HepG2 (cell line): ENCODE measurements around the gene AIF1. TPM values are rescaled to one million over a fixed set of nuclear protein-coding genes. Genes with fewer than 3 reads are reported as not detected.
A peak's percentile ranks its signal among the peaks of the same experiment; 100 is the strongest.

ENCODE experiments used
- FIP1L1 ChIP-seq: fragments of 200-400 bp; formaldehyde crosslinking; IDR thresholded peaks from 2 replicates; pipeline ENCODE4 v1.6.1; 2018; ENCODE audit warnings: low read depth, mild to moderate bottlenecking, low read length, moderate library complexity, borderline replicate concordance; ENCODE audit not compliant: insufficient read depth
- GATAD2A ChIP-seq: IDR thresholded peaks from 2 replicates; pipeline ENCODE4 v1.6.1; 2016
- JARID2 ChIP-seq: sonication (generic); formaldehyde crosslinking; IDR thresholded peaks from 2 replicates; pipeline ENCODE4 v1.8.1; 2023; ENCODE audit warnings: missing genetic modification reagents, inconsistent platforms; ENCODE audit not compliant: insufficient replicate concordance
- MIXL1 ChIP-seq: IDR thresholded peaks from 2 replicates; pipeline ENCODE4 v1.6.1; 2016
- NFE2 ChIP-seq: sonication (generic); formaldehyde crosslinking; IDR thresholded peaks from 2 replicates; pipeline ENCODE4 v1.4.0; 2020; ENCODE audit warnings: missing genetic modification reagents
- RBM22 ChIP-seq: fragments of 200-400 bp; formaldehyde crosslinking; optimal IDR thresholded peaks from 2 replicates; pipeline ENCODE3; 2017; ENCODE audit warnings: mild to moderate bottlenecking, low read length, moderate library complexity
- TBL1XR1 ChIP-seq: fragments of 150-350 bp; IDR thresholded peaks from 2 replicates; pipeline ENCODE4 v1.6.1; 2014; ENCODE audit warnings: borderline replicate concordance, low read length; ENCODE audit not compliant: partially characterized antibody
- ZIK1 ChIP-seq: sonication (generic); formaldehyde crosslinking; IDR thresholded peaks from 2 replicates; pipeline ENCODE4 v1.5.0; 2020; ENCODE audit warnings: mild to moderate bottlenecking, low read depth, missing genetic modification reagents, borderline replicate concordance
- ZNF776 ChIP-seq: sonication (generic); formaldehyde crosslinking; IDR thresholded peaks from 2 replicates; pipeline ENCODE4 v1.4.0; 2020; ENCODE audit warnings: mild to moderate bottlenecking, missing genetic modification reagents
- polyA plus RNA-seq, 8 experiments: library from polyadenylated mRNA; depleted of rRNA in 3 of 8; stranded (reverse) in 7 of 8; unstranded in 1 of 8; fragments of >200 nt; fragmentation: Illumina TruSeq in 4 of 8; extraction: Trizol in 4 of 8; gene quantifications; 2 replicates each; pipeline versions ENCODE4 v1.2.1 to v1.2.3, GENCODE V29; 2011 to 2016; ENCODE audit warnings: low read depth in 4 of 8, missing spikeins in 1 of 8, mixed read lengths in 1 of 8; ENCODE audit not compliant: insufficient read depth in 1 of 8
- total RNA-seq, 5 experiments: library from RNA; depleted of rRNA; stranded (reverse); fragments of >200 nt; fragmentation: Illumina TruSeq; extraction: Trizol; gene quantifications; 2 replicates each; pipeline ENCODE4 v1.2.3, GENCODE V29; 2016; ENCODE audit warnings: low read depth in 1 of 5
- TF ChIP-seq, protein P1 (sequence below): sonication (generic); formaldehyde crosslinking; IDR thresholded peaks from 2 replicates; pipeline ENCODE4 v1.4.0; 2020; ENCODE audit warnings: missing genetic modification reagents
- TF ChIP-seq, protein P2 (sequence below), 2 experiments: sonication (generic) in 1 of 2; formaldehyde crosslinking in 1 of 2; IDR thresholded peaks; 2 replicates each; pipeline versions ENCODE4 v1.6.1 to v1.9.0; 2014 to 2022; ENCODE audit warnings: antibody characterized with exemption in 1 of 2, borderline replicate concordance in 1 of 2, inconsistent platforms in 1 of 2, low read depth in 1 of 2, missing genetic modification reagents in 1 of 2
- TF ChIP-seq, protein P3 (sequence below): IDR thresholded peaks from 2 replicates; pipeline ENCODE4 v1.6.1; 2016; ENCODE audit warnings: mild to moderate bottlenecking
- TF ChIP-seq, protein P4 (sequence below): IDR thresholded peaks from 2 replicates; pipeline ENCODE4 v1.6.1; 2016; ENCODE audit warnings: missing compliant biosample characterization, missing genetic modification reagents, borderline replicate concordance

AIF1 gene
- total and polyA plus RNA-seq, 2 of the 13 experiments (the other 11 are each of a cell fraction or from before 2014, with no cell fraction given), result 1.5 TPM; not detected in 1

DNA sequence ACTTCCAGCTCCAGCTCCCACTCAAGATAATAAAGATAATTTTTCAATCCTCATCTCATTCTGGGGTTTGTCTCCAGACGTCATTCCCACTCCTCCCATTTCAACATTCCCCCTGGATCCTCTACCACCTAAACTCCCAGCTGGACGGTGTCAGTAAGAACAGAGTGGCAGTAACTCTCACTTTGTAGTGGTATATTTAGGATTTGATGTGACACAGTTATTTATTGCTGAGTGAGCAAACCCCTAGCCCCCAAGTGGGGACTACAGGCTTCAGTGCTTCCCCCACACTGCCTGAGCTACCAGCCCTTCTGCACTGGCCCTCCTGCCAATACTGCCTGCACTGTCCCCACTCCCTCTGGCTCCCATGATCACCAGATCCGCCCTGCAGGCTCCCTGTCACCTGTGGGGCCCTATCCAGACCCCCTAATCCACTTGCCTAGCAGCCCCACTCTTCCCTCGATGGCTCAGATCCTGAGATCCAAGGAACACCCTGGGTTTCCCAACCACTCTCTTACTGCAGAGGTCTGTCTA lies 43.2 kb downstream of the AIF1 start (continued):
- TF ChIP-seq, protein P1, sequence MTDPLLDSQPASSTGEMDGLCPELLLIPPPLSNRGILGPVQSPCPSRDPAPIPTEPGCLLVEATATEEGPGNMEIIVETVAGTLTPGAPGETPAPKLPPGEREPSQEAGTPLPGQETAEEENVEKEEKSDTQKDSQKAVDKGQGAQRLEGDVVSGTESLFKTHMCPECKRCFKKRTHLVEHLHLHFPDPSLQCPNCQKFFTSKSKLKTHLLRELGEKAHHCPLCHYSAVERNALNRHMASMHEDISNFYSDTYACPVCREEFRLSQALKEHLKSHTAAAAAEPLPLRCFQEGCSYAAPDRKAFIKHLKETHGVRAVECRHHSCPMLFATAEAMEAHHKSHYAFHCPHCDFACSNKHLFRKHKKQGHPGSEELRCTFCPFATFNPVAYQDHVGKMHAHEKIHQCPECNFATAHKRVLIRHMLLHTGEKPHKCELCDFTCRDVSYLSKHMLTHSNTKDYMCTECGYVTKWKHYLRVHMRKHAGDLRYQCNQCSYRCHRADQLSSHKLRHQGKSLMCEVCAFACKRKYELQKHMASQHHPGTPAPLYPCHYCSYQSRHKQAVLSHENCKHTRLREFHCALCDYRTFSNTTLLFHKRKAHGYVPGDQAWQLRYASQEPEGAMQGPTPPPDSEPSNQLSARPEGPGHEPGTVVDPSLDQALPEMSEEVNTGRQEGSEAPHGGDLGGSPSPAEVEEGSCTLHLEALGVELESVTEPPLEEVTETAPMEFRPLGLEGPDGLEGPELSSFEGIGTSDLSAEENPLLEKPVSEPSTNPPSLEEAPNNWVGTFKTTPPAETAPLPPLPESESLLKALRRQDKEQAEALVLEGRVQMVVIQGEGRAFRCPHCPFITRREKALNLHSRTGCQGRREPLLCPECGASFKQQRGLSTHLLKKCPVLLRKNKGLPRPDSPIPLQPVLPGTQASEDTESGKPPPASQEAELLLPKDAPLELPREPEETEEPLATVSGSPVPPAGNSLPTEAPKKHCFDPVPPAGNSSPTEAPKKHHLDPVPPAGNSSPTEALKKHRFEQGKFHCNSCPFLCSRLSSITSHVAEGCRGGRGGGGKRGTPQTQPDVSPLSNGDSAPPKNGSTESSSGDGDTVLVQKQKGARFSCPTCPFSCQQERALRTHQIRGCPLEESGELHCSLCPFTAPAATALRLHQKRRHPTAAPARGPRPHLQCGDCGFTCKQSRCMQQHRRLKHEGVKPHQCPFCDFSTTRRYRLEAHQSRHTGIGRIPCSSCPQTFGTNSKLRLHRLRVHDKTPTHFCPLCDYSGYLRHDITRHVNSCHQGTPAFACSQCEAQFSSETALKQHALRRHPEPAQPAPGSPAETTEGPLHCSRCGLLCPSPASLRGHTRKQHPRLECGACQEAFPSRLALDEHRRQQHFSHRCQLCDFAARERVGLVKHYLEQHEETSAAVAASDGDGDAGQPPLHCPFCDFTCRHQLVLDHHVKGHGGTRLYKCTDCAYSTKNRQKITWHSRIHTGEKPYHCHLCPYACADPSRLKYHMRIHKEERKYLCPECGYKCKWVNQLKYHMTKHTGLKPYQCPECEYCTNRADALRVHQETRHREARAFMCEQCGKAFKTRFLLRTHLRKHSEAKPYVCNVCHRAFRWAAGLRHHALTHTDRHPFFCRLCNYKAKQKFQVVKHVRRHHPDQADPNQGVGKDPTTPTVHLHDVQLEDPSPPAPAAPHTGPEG (CRISPR knock-in tag), result no peak
- TF ChIP-seq, protein P2, sequence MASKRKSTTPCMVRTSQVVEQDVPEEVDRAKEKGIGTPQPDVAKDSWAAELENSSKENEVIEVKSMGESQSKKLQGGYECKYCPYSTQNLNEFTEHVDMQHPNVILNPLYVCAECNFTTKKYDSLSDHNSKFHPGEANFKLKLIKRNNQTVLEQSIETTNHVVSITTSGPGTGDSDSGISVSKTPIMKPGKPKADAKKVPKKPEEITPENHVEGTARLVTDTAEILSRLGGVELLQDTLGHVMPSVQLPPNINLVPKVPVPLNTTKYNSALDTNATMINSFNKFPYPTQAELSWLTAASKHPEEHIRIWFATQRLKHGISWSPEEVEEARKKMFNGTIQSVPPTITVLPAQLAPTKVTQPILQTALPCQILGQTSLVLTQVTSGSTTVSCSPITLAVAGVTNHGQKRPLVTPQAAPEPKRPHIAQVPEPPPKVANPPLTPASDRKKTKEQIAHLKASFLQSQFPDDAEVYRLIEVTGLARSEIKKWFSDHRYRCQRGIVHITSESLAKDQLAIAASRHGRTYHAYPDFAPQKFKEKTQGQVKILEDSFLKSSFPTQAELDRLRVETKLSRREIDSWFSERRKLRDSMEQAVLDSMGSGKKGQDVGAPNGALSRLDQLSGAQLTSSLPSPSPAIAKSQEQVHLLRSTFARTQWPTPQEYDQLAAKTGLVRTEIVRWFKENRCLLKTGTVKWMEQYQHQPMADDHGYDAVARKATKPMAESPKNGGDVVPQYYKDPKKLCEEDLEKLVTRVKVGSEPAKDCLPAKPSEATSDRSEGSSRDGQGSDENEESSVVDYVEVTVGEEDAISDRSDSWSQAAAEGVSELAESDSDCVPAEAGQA (IDR thresholded peaks at IDR 0.05; ENCODE audit: low read depth), result no peak
- TF ChIP-seq, protein P2 (CRISPR knock-in tag; IDR thresholded peaks at IDR 0.05; ENCODE audit: borderline replicate concordance), result no peak
- TF ChIP-seq FIP1L1 (no peak), TBL1XR1 (no peak), MIXL1 (CRISPR knock-in tag) (no peak), ZIK1 (CRISPR knock-in tag) (no peak), NFE2 (CRISPR knock-in tag) (no peak), GATAD2A (no peak), JARID2 (CRISPR knock-in tag) (no peak), RBM22 (peak; percentile 18), ZNF776 (CRISPR knock-in tag) (no peak)
- TF ChIP-seq, protein P3, sequence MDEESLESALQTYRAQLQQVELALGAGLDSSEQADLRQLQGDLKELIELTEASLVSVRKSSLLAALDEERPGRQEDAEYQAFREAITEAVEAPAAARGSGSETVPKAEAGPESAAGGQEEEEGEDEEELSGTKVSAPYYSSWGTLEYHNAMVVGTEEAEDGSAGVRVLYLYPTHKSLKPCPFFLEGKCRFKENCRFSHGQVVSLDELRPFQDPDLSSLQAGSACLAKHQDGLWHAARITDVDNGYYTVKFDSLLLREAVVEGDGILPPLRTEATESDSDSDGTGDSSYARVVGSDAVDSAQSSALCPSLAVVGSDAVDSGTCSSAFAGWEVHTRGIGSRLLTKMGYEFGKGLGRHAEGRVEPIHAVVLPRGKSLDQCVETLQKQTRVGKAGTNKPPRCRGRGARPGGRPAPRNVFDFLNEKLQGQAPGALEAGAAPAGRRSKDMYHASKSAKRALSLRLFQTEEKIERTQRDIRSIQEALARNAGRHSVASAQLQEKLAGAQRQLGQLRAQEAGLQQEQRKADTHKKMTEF (CRISPR knock-in tag), result 0 out of 2 replicates have a peak, but pooled peaks have one; percentile 25
- TF ChIP-seq, protein P4, sequence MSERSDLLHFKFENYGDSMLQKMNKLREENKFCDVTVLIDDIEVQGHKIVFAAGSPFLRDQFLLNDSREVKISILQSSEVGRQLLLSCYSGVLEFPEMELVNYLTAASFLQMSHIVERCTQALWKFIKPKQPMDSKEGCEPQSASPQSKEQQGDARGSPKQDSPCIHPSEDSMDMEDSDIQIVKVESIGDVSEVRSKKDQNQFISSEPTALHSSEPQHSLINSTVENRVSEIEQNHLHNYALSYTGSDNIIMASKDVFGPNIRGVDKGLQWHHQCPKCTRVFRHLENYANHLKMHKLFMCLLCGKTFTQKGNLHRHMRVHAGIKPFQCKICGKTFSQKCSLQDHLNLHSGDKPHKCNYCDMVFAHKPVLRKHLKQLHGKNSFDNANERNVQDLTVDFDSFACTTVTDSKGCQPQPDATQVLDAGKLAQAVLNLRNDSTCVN (CRISPR knock-in tag), result no peak
